SK-N-SH treated with all-trans-retinoic acid at 6 μM for 48 hours (cell line): ENCODE measurements around the gene MAP3K1.

Source experiments
- ATAC-seq: fragments of 200-7000 bp; cut with Tn5 transposase; 3 replicates; pipeline ENCODE4 v1.9.1; 2020; ENCODE audit warnings: mild to moderate bottlenecking, moderate library complexity
- ARNTL ChIP-seq: fragments of 450-650 bp; formaldehyde crosslinking; IDR thresholded peaks from 2 replicates; pipeline ENCODE4 v1.5.0; 2020; ENCODE audit warnings: low read depth, mild to moderate bottlenecking, moderate library complexity, borderline replicate concordance
- CREB5 ChIP-seq: fragments of 250-450 bp; sonication (Bioruptor Pico); IDR thresholded peaks from 2 replicates; pipeline ENCODE4 v1.5.1; 2020; ENCODE audit warnings: low read depth, mild to moderate bottlenecking, moderate library complexity
- CSDC2 ChIP-seq: fragments of 250-450 bp; sonication (Bioruptor Pico); IDR thresholded peaks from 2 replicates; pipeline ENCODE4 v1.5.0; 2020; ENCODE audit warnings: mild to moderate bottlenecking, moderate library complexity
- CSRNP3 ChIP-seq: fragments of 250-450 bp; sonication (Bioruptor Pico); IDR thresholded peaks from 2 replicates; pipeline ENCODE4 v1.5.1; 2021; ENCODE audit warnings: mild to moderate bottlenecking, moderate library complexity
- ESRRG ChIP-seq: fragments of 250-450 bp; sonication (Bioruptor Pico); IDR thresholded peaks from 2 replicates; pipeline ENCODE4 v1.6.1; 2021; ENCODE audit warnings: mild to moderate bottlenecking
- GLIS3 ChIP-seq: fragments of 250-450 bp; sonication (Bioruptor Pico); IDR thresholded peaks from 2 replicates; pipeline ENCODE4 v1.5.0; 2020; ENCODE audit warnings: mild to moderate bottlenecking, moderate library complexity
- ISL1 ChIP-seq: fragments of 250-450 bp; sonication (Bioruptor Pico); IDR thresholded peaks from 2 replicates; pipeline ENCODE4 v2.1.2; 2022; ENCODE audit warnings: mild to moderate bottlenecking, moderate library complexity
- OSR1 ChIP-seq: fragments of 250-450 bp; sonication (Bioruptor Pico); IDR thresholded peaks from 2 replicates; pipeline ENCODE4 v1.8.0; 2022; ENCODE audit warnings: moderate library complexity, mild to moderate bottlenecking, inconsistent platforms
- PATZ1 ChIP-seq: fragments of 250-450 bp; sonication (Bioruptor Pico); IDR thresholded peaks from 2 replicates; pipeline ENCODE4 v1.8.0; 2020; ENCODE audit warnings: mild to moderate bottlenecking, moderate library complexity, borderline replicate concordance
- POU6F1 ChIP-seq: fragments of 250-450 bp; sonication (Bioruptor Pico); IDR thresholded peaks from 2 replicates; pipeline ENCODE4 v1.8.0; 2021; ENCODE audit warnings: low read depth, mild to moderate bottlenecking, moderate library complexity, borderline replicate concordance
- PPARA ChIP-seq: fragments of 250-450 bp; sonication (Bioruptor Pico); IDR thresholded peaks from 2 replicates; pipeline ENCODE4 v1.5.0; 2020; ENCODE audit warnings: mild to moderate bottlenecking, borderline replicate concordance
- SNAI2 ChIP-seq: fragments of 250-450 bp; sonication (Bioruptor Pico); IDR thresholded peaks from 2 replicates; pipeline ENCODE4 v1.5.0; 2020; ENCODE audit warnings: mild to moderate bottlenecking, moderate library complexity
- TSHZ2 ChIP-seq: fragments of 250-450 bp; sonication (Bioruptor Pico); IDR thresholded peaks from 2 replicates; pipeline ENCODE4 v1.5.0; 2020; ENCODE audit warnings: mild to moderate bottlenecking, moderate library complexity
- ZC3H10 ChIP-seq: fragments of 250-450 bp; sonication (Bioruptor Pico); IDR thresholded peaks from 2 replicates; pipeline ENCODE4 v1.5.1; 2021; ENCODE audit warnings: mild to moderate bottlenecking, moderate library complexity
- ZFP3 ChIP-seq: fragments of 250-450 bp; sonication (Bioruptor Pico); IDR thresholded peaks from 2 replicates; pipeline ENCODE4 v1.5.0; 2020; ENCODE audit warnings: mild to moderate bottlenecking, moderate library complexity
- ZNF565 ChIP-seq: fragments of 450-650 bp; formaldehyde crosslinking; conservative IDR thresholded peaks from 2 replicates; pipeline ENCODE4 v1.5.0; 2020; ENCODE audit warnings: low read depth, mild to moderate bottlenecking, moderate library complexity

Gene MAP3K1

GRCh38 chr5:56845904-56846480, 30.6 kb downstream of the MAP3K1 start:
- ATAC-seq, result no peak
- TF ChIP-seq SNAI2 (CRISPR knock-in tag), result no peak
- no peak for TF ChIP-seq PATZ1 (CRISPR knock-in tag)
- no peak for TF ChIP-seq CREB5
- no peak for TF ChIP-seq TSHZ2 (CRISPR knock-in tag)
- no peak for TF ChIP-seq ZC3H10 (CRISPR knock-in tag)
- TF ChIP-seq POU6F1 (CRISPR knock-in tag), result no peak
- TF ChIP-seq CSRNP3 (CRISPR knock-in tag), result no peak
- no peak for TF ChIP-seq ARNTL (CRISPR knock-in tag)
- TF ChIP-seq ESRRG, result no peak
- TF ChIP-seq ISL1, result no peak
- TF ChIP-seq ZFP3 (CRISPR knock-in tag), result no peak
- TF ChIP-seq, all 23 proteins: peak for 0

- TF ChIP-seq CREB5, result no peak
- TF ChIP-seq PATZ1 (CRISPR knock-in tag), result no peak
- no peak for TF ChIP-seq ARNTL (CRISPR knock-in tag)
- TF ChIP-seq CSDC2 (CRISPR knock-in tag), result no peak
- no peak for TF ChIP-seq TSHZ2 (CRISPR knock-in tag)
- TF ChIP-seq GLIS3, result no peak
- TF ChIP-seq PPARA (CRISPR knock-in tag), result no peak
- TF ChIP-seq POU6F1 (CRISPR knock-in tag), result no peak
- no peak for TF ChIP-seq OSR1 (CRISPR knock-in tag)
- TF ChIP-seq ZNF565 (CRISPR knock-in tag), result no peak
- ATAC-seq, result no peak
Observed at GRCh38 chr5:56848206-56848605, 32.9 kb downstream of the MAP3K1 start.
